SK-N-SH treated with all-trans-retinoic acid at 6 μM for 48 hours (cell line): ENCODE data around the gene SDR42E1.
"Not testable (repeated sequence)": the region's sequence is repeated elsewhere in the genome, so short reads cannot be mapped to it uniquely, and the experiment has no call there.

Source experiments
- ATAC-seq: fragments of 200-7000 bp; cut with Tn5 transposase; 3 replicates; pipeline ENCODE4 v1.9.1; 2020; ENCODE audit warnings: mild to moderate bottlenecking, moderate library complexity
- ARNTL ChIP-seq: fragments of 450-650 bp; formaldehyde crosslinking; IDR thresholded peaks from 2 replicates; pipeline ENCODE4 v1.5.0; 2020; ENCODE audit warnings: low read depth, mild to moderate bottlenecking, moderate library complexity, borderline replicate concordance
- BACH2 ChIP-seq: fragments of 250-450 bp; sonication (Bioruptor Pico); IDR thresholded peaks from 2 replicates; pipeline ENCODE4 v1.9.0; 2021; ENCODE audit warnings: mild to moderate bottlenecking, borderline replicate concordance
- CREB5 ChIP-seq: fragments of 250-450 bp; sonication (Bioruptor Pico); IDR thresholded peaks from 2 replicates; pipeline ENCODE4 v1.5.1; 2020; ENCODE audit warnings: low read depth, mild to moderate bottlenecking, moderate library complexity
- CSDC2 ChIP-seq: fragments of 250-450 bp; sonication (Bioruptor Pico); IDR thresholded peaks from 2 replicates; pipeline ENCODE4 v1.5.0; 2020; ENCODE audit warnings: mild to moderate bottlenecking, moderate library complexity
- CSRNP3 ChIP-seq: fragments of 250-450 bp; sonication (Bioruptor Pico); IDR thresholded peaks from 2 replicates; pipeline ENCODE4 v1.5.1; 2021; ENCODE audit warnings: mild to moderate bottlenecking, moderate library complexity
- ESRRG ChIP-seq: fragments of 250-450 bp; sonication (Bioruptor Pico); IDR thresholded peaks from 2 replicates; pipeline ENCODE4 v1.6.1; 2021; ENCODE audit warnings: mild to moderate bottlenecking
- ISL1 ChIP-seq: fragments of 250-450 bp; sonication (Bioruptor Pico); IDR thresholded peaks from 2 replicates; pipeline ENCODE4 v2.1.2; 2022; ENCODE audit warnings: mild to moderate bottlenecking, moderate library complexity
- POU6F1 ChIP-seq: fragments of 250-450 bp; sonication (Bioruptor Pico); IDR thresholded peaks from 2 replicates; pipeline ENCODE4 v1.8.0; 2021; ENCODE audit warnings: low read depth, mild to moderate bottlenecking, moderate library complexity, borderline replicate concordance
- PPARA ChIP-seq: fragments of 250-450 bp; sonication (Bioruptor Pico); IDR thresholded peaks from 2 replicates; pipeline ENCODE4 v1.5.0; 2020; ENCODE audit warnings: mild to moderate bottlenecking, borderline replicate concordance
- RARB ChIP-seq: fragments of 250-450 bp; sonication (Bioruptor Pico); IDR thresholded peaks from 2 replicates; pipeline ENCODE4 v1.8.0; 2021; ENCODE audit warnings: mild to moderate bottlenecking, moderate library complexity
- SNAI2 ChIP-seq: fragments of 250-450 bp; sonication (Bioruptor Pico); IDR thresholded peaks from 2 replicates; pipeline ENCODE4 v1.5.0; 2020; ENCODE audit warnings: mild to moderate bottlenecking, moderate library complexity
- TOX ChIP-seq: fragments of 250-450 bp; sonication (Bioruptor Pico); IDR thresholded peaks from 2 replicates; pipeline ENCODE4 v1.8.0; 2021; ENCODE audit warnings: mild to moderate bottlenecking, moderate library complexity, borderline replicate concordance
- TSHZ2 ChIP-seq: fragments of 250-450 bp; sonication (Bioruptor Pico); IDR thresholded peaks from 2 replicates; pipeline ENCODE4 v1.5.0; 2020; ENCODE audit warnings: mild to moderate bottlenecking, moderate library complexity
- ZFP30 ChIP-seq: fragments of 450-650 bp; formaldehyde crosslinking; IDR thresholded peaks from 2 replicates; pipeline ENCODE4 v1.5.0; 2022; ENCODE audit warnings: mild to moderate bottlenecking, moderate library complexity
- ZNF565 ChIP-seq: fragments of 450-650 bp; formaldehyde crosslinking; conservative IDR thresholded peaks from 2 replicates; pipeline ENCODE4 v1.5.0; 2020; ENCODE audit warnings: low read depth, mild to moderate bottlenecking, moderate library complexity
- ZNF70 ChIP-seq: fragments of 450-650 bp; formaldehyde crosslinking; IDR thresholded peaks from 2 replicates; pipeline ENCODE4 v1.5.0; 2020; ENCODE audit warnings: mild to moderate bottlenecking, moderate library complexity
- ZNF8 ChIP-seq: fragments of 450-650 bp; formaldehyde crosslinking; IDR thresholded peaks from 2 replicates; pipeline ENCODE4 v1.5.0; 2020; ENCODE audit warnings: mild to moderate bottlenecking, moderate library complexity
- TF ChIP-seq, protein P1 (sequence below): fragments of 250-450 bp; sonication (Bioruptor Pico); IDR thresholded peaks from 2 replicates; pipeline ENCODE4 v1.8.0; 2020; ENCODE audit warnings: mild to moderate bottlenecking, moderate library complexity, borderline replicate concordance

Gene SDR42E1

DNA sequence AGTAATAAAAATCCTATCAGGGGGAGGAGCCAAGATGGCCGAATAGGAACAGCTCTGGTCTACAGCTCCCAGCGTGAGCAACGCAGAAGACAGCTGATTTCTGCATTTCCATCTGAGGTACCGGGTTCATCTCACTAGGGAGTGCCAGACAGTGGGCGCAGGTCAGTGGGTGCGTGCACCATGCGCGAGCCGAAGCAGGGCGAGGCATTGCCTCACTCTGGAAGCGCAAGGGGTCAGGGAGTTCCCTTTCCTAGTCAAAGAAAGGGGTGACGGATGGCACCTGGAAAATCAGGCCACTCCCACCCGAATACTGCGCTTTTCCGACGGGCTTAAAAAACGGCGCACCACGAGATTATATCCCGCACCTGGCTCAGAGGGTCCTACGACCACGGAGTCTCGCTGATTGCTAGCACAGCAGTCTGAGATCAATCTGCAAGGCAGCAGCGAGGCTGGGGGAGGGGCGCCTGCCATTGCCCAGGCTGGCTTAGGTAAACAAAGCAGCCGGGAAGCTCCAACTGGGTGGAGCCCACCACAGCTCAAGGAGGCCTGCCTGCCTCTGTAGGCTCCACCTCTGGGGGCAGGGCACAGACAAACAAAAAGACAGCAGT, 33.8 kb downstream of the SDR42E1 start:
- not testable (repeated sequence) for ATAC-seq

DNA sequence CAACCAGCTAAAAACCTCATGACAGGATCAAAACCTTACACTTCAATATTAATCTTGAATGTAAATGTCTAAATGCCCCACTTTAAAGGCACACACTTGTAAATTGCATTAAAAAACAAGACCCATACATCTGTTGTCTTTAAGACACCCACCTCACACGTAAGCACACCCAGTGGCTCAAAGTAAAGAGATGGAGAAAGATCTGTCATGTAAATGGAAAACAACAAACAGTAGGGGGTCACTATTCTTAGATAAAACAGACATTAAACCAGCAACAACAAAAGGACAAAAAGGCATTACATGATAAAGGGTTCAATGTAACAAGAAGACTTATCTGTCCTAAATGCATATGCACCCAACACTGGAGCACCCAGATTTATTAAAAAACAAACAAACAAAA, 35.6 kb downstream of the SDR42E1 start:
- ATAC-seq = no peak
- TF ChIP-seq CSRNP3 (no peak), CSDC2 (no peak), BACH2 (CRISPR knock-in tag) (no peak), ZNF8 (CRISPR knock-in tag) (no peak), ZFP30 (CRISPR knock-in tag) (no peak), POU6F1 (CRISPR knock-in tag) (no peak), ZNF565 (no peak), SNAI2 (CRISPR knock-in tag) (no peak), ARNTL (no peak), CREB5 (CRISPR knock-in tag) (no peak), TOX (CRISPR knock-in tag) (no peak), ESRRG (CRISPR knock-in tag) (no peak), PPARA (CRISPR knock-in tag) (no peak), RARB (CRISPR knock-in tag) (no peak), TSHZ2 (CRISPR knock-in tag) (no peak), ISL1 (no peak)
- TF ChIP-seq, protein P1, sequence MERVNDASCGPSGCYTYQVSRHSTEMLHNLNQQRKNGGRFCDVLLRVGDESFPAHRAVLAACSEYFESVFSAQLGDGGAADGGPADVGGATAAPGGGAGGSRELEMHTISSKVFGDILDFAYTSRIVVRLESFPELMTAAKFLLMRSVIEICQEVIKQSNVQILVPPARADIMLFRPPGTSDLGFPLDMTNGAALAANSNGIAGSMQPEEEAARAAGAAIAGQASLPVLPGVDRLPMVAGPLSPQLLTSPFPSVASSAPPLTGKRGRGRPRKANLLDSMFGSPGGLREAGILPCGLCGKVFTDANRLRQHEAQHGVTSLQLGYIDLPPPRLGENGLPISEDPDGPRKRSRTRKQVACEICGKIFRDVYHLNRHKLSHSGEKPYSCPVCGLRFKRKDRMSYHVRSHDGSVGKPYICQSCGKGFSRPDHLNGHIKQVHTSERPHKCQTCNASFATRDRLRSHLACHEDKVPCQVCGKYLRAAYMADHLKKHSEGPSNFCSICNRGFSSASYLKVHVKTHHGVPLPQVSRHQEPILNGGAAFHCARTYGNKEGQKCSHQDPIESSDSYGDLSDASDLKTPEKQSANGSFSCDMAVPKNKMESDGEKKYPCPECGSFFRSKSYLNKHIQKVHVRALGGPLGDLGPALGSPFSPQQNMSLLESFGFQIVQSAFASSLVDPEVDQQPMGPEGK = no peak

DNA sequence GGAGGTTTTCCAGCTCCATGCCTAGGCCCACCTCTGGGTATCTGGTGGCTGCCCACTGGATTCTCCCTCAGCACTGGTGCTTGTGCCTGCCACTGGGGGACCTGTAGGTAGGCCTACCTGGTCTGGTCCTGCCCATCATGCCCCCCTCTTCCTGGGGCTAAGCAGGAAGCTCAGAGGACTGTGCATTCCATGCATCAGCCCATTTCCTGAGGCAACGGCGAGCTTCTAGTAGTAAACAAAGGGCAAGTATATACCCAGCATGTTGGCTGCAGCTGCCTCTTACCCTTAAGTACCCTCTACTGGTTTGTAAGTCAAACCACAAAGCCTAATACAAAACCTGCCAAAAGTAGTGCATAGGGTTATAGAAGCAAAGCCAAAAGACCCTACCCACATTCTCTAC, 37.5 kb downstream of the SDR42E1 start:
- ATAC-seq = no peak
- no peak for TF ChIP-seq POU6F1 (CRISPR knock-in tag)
- no peak for TF ChIP-seq ESRRG (CRISPR knock-in tag)
- TF ChIP-seq CREB5 (CRISPR knock-in tag) = no peak
- no peak for TF ChIP-seq TSHZ2 (CRISPR knock-in tag)
- TF ChIP-seq RARB (CRISPR knock-in tag) = no peak
- no peak for TF ChIP-seq ZNF70
